ENCODE data around the gene EGF.

EGF gene

DNA sequence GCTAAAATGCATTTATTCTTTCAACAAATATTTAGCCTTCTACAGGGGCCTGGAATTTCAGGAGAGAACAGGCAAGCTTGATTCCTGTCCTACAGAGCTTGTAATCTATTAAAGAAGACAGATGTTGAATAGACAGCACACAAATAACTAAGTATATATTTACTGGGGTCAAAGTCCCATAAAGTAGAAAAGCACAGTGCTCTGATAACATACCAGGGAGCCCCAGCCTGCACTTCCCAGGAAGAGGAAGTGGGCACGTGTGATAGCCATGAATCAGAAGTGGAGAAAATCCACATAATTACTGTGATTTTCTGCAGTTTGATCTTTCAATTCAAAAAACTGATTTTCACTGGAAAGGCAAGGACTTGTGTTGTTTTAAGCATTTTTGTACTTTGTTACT is 129.1 kb downstream of the EGF start:
- TF ChIP-seq SUZ12 (IDR thresholded peaks at IDR 0.05; ENCODE audit: extremely low read depth, insufficient read depth, insufficient read length), result no peak
- Histone ChIP-seq H3K4me3 (ENCODE audit: insufficient read length, low read depth) (no peak overlapping the region), H3K27me3 (ENCODE audit: insufficient read depth, insufficient read length) (no peaks in the 10 kb centered on the region), H3K4me1 (ENCODE audit: insufficient read depth, insufficient read length) (no peaks in the 10 kb centered on the region), H3K9me3 (ENCODE audit: insufficient read depth, low read length) (no peaks in the 10 kb centered on the region), H3K36me3 (ENCODE audit: insufficient read depth, insufficient read length, low read length) (no peaks in the 10 kb centered on the region), H3K9ac (ENCODE audit: insufficient read length, low read depth) (no peak overlapping the region)
- DNase-seq (ENCODE audit: low read depth, low spot score), result no peak

DNA sequence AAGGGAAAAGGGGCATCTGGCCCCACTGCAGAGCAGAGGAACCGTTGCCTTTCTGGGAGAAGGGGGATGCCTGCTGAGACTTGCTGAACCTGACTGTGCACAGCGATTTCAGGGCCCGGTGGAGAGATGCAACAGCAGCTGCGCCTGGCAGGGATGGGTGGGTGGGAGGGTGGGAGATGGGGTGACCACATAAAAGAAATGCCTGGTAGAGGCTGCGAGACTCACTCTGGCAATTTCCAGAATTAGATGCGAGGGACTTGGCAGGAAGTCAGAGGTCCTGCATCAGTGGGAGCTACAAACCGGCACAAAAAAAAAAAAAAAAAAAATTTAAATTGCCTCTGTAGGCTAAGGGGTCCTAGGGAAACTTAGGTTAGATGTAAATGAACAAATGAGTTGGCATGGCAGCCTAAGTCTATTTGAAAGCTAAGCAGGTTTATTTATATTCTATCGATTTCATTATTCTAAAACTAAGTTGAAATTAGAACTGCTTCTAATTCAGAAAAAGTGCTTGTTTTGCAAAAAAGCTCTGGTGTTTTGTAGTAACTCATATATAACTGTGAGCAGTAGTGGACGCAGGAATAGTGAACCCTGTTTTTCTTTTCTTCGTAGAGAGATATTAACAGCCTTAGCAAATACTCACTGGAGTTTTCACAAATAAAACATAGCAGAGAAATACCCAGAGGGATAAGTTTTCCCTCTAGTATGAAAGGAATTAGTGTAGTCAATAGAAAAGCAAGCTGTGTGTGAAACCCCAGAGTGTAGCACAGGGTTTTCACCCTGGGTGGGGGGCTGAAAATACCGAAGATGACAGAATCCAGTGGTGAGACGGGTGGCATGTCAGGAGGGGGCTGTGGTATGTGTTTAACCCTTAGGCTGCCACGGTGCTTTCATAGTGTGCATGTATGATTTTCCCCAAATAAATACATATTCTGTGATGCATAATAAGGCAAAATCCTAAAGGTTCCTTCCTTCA is 130.1 kb downstream of the EGF start:
- Histone ChIP-seq H3K4me1 (ENCODE audit: insufficient read depth, insufficient read length) (no peaks in the 10 kb centered on the region), H3K9ac (ENCODE audit: insufficient read length, low read depth) (no peak overlapping the region), H3K36me3 (ENCODE audit: insufficient read depth, insufficient read length, low read length) (no peaks in the 10 kb centered on the region), H3K27me3 (ENCODE audit: insufficient read depth, insufficient read length) (no peaks in the 10 kb centered on the region), H3K4me3 (ENCODE audit: insufficient read length, low read depth) (no peak overlapping the region), H3K9me3 (ENCODE audit: insufficient read depth, low read length) (no peaks in the 10 kb centered on the region)
- TF ChIP-seq SUZ12 (IDR thresholded peaks at IDR 0.05; ENCODE audit: extremely low read depth, insufficient read depth, insufficient read length) (no peak), YY1 (IDR thresholded peaks at IDR 0.05; ENCODE audit: insufficient read depth, insufficient read length) (no peak), ZNF274 (IDR thresholded peaks at IDR 0.05; ENCODE audit: low read depth, low read length) (no peak)
- DNase-seq (ENCODE audit: low read depth, low spot score), result no peak

DNA sequence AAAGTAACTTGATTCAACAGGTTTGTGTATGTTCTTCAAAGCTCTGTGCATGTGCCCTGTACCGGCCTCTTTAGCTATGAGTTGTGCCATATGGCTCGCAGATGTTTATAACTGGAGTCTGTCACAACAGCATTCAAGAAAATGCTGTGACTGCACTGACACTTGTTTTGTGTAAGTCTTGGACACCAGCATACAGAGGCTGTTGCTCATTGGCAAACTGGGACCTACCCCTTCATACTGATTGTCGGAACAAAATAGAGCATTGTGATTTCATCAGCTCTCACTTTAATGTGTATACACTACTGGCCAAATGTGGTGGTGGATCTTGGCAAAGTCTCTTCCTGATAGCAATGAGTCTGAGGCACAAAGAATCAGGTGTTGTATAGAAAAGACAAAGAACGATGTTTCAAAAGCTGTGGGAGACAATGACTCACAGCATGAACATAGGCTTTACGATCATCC is 133.9 kb downstream of the EGF start:
- no peak for DNase-seq (ENCODE audit: low read depth, low spot score)
- Histone ChIP-seq H3K4me3 (ENCODE audit: insufficient read length, low read depth) (no peak overlapping the region), H3K9me3 (ENCODE audit: insufficient read depth, low read length) (no peaks in the 10 kb centered on the region), H3K36me3 (ENCODE audit: insufficient read depth, insufficient read length, low read length) (peaks cover 5% of the 10 kb centered on the region), H3K4me1 (ENCODE audit: insufficient read depth, insufficient read length) (no peaks in the 10 kb centered on the region), H3K27me3 (ENCODE audit: insufficient read depth, insufficient read length) (no peaks in the 10 kb centered on the region), H3K9ac (ENCODE audit: insufficient read length, low read depth) (no peak overlapping the region)
- TF ChIP-seq YY1 (IDR thresholded peaks at IDR 0.05; ENCODE audit: insufficient read depth, insufficient read length), result no peak
- TF ChIP-seq ZNF274 (IDR thresholded peaks at IDR 0.05; ENCODE audit: low read depth, low read length), result no peak
- no peak for TF ChIP-seq SUZ12 (IDR thresholded peaks at IDR 0.05; ENCODE audit: extremely low read depth, insufficient read depth, insufficient read length)

DNA sequence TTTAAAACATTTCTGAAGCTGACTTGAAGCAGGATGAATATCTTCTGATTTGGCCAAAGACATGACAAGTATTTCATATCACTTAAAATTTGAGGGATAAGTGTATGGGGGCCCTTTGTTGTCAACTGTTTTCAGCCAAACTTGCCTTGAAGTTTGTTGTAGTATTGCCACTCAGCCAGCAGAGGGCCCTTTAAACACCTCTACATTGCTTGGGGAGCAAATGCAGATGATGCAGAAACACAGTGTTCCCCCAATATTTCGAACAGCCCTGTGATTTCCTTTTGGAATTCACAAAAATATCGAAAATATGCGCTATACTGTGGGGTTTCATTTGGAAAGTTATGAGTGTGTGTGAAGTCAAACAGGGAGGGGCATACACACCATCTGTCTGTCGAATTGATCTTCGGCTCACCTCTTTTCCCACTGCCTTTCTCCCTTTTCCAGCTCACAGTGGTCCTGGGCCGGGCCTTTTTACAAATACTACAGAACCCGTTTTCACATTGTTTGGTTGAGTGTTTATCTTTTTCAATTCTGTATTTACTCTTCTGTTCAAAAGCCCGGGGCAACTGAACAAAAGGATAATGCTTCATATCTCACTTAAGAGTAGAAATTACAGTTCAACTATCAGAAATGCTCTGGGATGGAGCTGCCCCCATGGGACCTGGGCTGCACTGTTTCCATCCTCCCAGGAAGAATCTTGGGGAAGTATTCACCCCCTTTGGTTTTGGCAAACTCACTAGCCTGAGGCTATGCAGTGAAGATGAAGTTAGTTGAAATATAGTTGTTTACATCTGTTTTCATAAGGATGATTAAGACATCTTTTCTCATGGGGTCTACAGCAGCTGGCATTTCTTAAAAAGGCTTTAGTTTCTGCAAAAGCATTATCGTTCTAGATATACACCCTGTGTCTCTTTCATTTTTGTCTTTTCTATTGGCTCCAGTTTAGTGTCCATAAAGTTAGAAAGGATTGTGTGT is 137.6 kb downstream of the EGF start:
- H3K4me1 ChIP-seq (ENCODE audit: insufficient read depth, insufficient read length), result no peaks in the 10 kb centered on the region
- peak; percentile 3 for DNase-seq (ENCODE audit: low read depth, low spot score)
- TF ChIP-seq SUZ12 (IDR thresholded peaks at IDR 0.05; ENCODE audit: extremely low read depth, insufficient read depth, insufficient read length) (no peak), ZNF274 (IDR thresholded peaks at IDR 0.05; ENCODE audit: low read depth, low read length) (no peak), YY1 (IDR thresholded peaks at IDR 0.05; ENCODE audit: insufficient read depth, insufficient read length) (no peak)
- no peak overlapping the region for H3K4me3 ChIP-seq (ENCODE audit: insufficient read length, low read depth)
- no peaks in the 10 kb centered on the region for H3K27me3 ChIP-seq (ENCODE audit: insufficient read depth, insufficient read length)
- H3K9me3 ChIP-seq (ENCODE audit: insufficient read depth, low read length), result no peaks in the 10 kb centered on the region
- no peak overlapping the region for H3K9ac ChIP-seq (ENCODE audit: insufficient read length, low read depth)
- peaks cover 7% of the 10 kb centered on the region for H3K36me3 ChIP-seq (ENCODE audit: insufficient read depth, insufficient read length, low read length)

DNA sequence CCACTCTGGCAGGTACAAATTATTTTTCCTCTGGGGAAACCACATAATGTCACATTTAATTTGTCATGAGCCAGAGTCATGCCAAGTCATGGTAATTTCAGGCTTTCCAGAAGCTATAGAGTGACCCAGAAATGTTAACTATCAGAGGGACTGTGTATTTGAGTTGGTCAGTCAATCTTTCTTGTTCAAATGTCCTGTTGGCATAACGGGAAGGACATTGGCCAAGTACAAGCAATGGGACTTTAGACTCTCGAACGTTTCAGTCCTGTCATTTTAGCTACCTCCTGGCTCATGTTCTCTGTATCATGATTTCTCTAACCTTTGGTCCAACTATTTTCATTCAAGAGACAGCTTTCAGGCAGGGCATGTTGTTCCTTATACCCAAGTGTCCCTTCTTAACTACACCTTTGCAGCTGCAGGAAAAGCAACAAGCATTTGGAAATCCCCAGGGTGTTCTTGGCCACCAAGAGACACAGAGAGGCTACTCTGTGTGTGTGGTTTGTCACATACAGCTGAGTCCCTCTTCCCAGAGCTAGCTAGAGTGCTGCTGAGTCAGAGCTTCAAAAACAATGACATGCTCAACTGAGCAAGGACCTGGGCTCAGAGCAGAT is 142.6 kb downstream of the EGF start:
- H3K27me3 ChIP-seq (ENCODE audit: insufficient read depth, insufficient read length), result no peaks in the 10 kb centered on the region
- no peak for DNase-seq (ENCODE audit: low read depth, low spot score)
- H3K4me1 ChIP-seq (ENCODE audit: insufficient read depth, insufficient read length), result no peaks in the 10 kb centered on the region
- H3K9me3 ChIP-seq (ENCODE audit: insufficient read depth, low read length), result no peaks in the 10 kb centered on the region
- H3K9ac ChIP-seq (ENCODE audit: insufficient read length, low read depth), result no peak overlapping the region
- peaks cover 7% of the 10 kb centered on the region for H3K36me3 ChIP-seq (ENCODE audit: insufficient read depth, insufficient read length, low read length)
- no peak overlapping the region for H3K4me3 ChIP-seq (ENCODE audit: insufficient read length, low read depth)
- TF ChIP-seq YY1 (IDR thresholded peaks at IDR 0.05; ENCODE audit: insufficient read depth, insufficient read length), result no peak
- TF ChIP-seq SUZ12 (IDR thresholded peaks at IDR 0.05; ENCODE audit: extremely low read depth, insufficient read depth, insufficient read length), result no peak
- TF ChIP-seq ZNF274 (IDR thresholded peaks at IDR 0.05; ENCODE audit: low read depth, low read length), result no peak

DNA sequence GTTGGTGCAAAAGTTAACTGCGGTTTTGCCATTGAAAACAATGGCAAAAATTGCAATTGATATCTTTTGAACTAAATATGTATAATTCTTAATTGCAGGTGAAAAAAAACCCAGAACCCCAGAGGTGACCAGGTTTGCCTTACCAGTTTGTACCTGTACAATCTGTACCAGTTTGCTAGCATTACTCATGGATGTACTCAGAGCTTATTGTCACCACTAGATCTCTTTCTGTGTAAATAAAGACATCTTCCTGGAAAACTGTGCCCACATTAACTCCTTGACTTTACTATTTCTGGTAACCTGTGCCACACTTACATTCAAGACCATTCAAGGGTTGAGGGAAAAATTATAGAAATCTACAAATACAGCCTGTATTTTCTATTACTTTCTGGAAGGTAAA is 146.0 kb downstream of the EGF start:
- TF ChIP-seq YY1 (IDR thresholded peaks at IDR 0.05; ENCODE audit: insufficient read depth, insufficient read length), result no peak
- no peak for TF ChIP-seq ZNF274 (IDR thresholded peaks at IDR 0.05; ENCODE audit: low read depth, low read length)
- TF ChIP-seq SUZ12 (IDR thresholded peaks at IDR 0.05; ENCODE audit: extremely low read depth, insufficient read depth, insufficient read length), result no peak
- Histone ChIP-seq H3K4me3 (ENCODE audit: insufficient read length, low read depth) (no peak overlapping the region), H3K9me3 (ENCODE audit: insufficient read depth, low read length) (no peaks in the 10 kb centered on the region), H3K9ac (ENCODE audit: insufficient read length, low read depth) (no peak overlapping the region), H3K4me1 (ENCODE audit: insufficient read depth, insufficient read length) (no peaks in the 10 kb centered on the region), H3K36me3 (ENCODE audit: insufficient read depth, insufficient read length, low read length) (no peaks in the 10 kb centered on the region), H3K27me3 (ENCODE audit: insufficient read depth, insufficient read length) (no peaks in the 10 kb centered on the region)
- no peak for DNase-seq (ENCODE audit: low read depth, low spot score)
